Endothelial cell of umbilical vein (primary cell): Measurements from ENCODE around the gene CPVL. TPM values are rescaled to one million over a fixed set of nuclear protein-coding genes. Genes with fewer than 3 reads are reported as not detected.

Source experiments
- BruUV-seq: library from RNA; stranded (reverse); fragments of 400-500 nt; replicated peaks from 2 replicates; lab custom pipeline; 2021; lab: Mats Ljungman, UMichigan
- CTCF ChIA-PET: fragments of 300-600, 350-600 bp; sonication (Branson Sonifier 250); formaldehyde crosslinking; loops from one replicate; lab custom pipeline; 2021; ENCODE audit warnings: antibody characterized with exemption, inconsistent platforms; lab: Charles Lee
- POLR2A ChIA-PET: fragments of 300-600, 350-600 bp; sonication (Branson Sonifier 250); formaldehyde crosslinking; loops from one replicate; lab custom pipeline; 2021; ENCODE audit warnings: antibody characterized with exemption, inconsistent platforms; lab: Charles Lee
- DNase-seq: peaks from one replicate; pipeline ENCODE4 v3.0.0-alpha.2; 2011; ENCODE audit warnings: low read depth, low spot score
- FAIRE-seq: peaks from 2 replicates; lab custom pipeline; 2011; peaks lifted over from hg19 to GRCh38; lab: Jason Lieb, UNC
- H2AFZ ChIP-seq: 2 replicates; pipeline ENCODE4 v1.6.0; 2012; ENCODE audit warnings: low read depth, low read length, control low read depth, inconsistent platforms
- H3K27ac ChIP-seq: 2 replicates; pipeline ENCODE4 v1.5.1; 2011; ENCODE audit warnings: low read depth, mild to moderate bottlenecking, control low read depth, low read length, moderate library complexity; ENCODE audit not compliant: insufficient read depth
- H3K27me3 ChIP-seq, 2 experiments: 2 replicates each; pipeline versions ENCODE4 v1.6.0 to v1.6.1; 2011; ENCODE audit warnings: low read length in 2 of 2, mixed read lengths in 1 of 2; ENCODE audit not compliant: control insufficient read depth in 2 of 2, insufficient read depth in 2 of 2
- H3K36me3 ChIP-seq, 2 experiments: 2 replicates in 1 of 2; 3 replicates in 1 of 2; pipeline ENCODE4 v1.5.1; 2011; ENCODE audit warnings: low read length in 2 of 2, mild to moderate bottlenecking in 1 of 2, moderate library complexity in 1 of 2; ENCODE audit not compliant: control insufficient read depth in 2 of 2, insufficient read depth in 2 of 2; ENCODE audit errors: extremely low read depth in 1 of 2
- H3K4me1 ChIP-seq: 3 replicates; pipeline ENCODE4 v1.5.1; 2011; ENCODE audit warnings: mild to moderate bottlenecking, low read length; ENCODE audit not compliant: control insufficient read depth, insufficient read depth; ENCODE audit errors: extremely low read depth
- H3K4me2 ChIP-seq: 2 replicates; pipeline ENCODE4 v1.6.1; 2011; ENCODE audit warnings: low read length, control low read depth, mixed read lengths; ENCODE audit not compliant: insufficient read depth
- H3K4me3 ChIP-seq, 3 experiments: fragments of 200-600 bp in 1 of 3; sonication (generic), shearing (Covaris generic) in 1 of 3; replicated peaks in 1 of 3; 2 replicates each; pipeline ENCODE4 v1.5.1; 2011 to 2016; ENCODE audit warnings: control low read depth in 3 of 3, low read length in 3 of 3, mild to moderate bottlenecking in 2 of 3, inconsistent platforms in 1 of 3, low read depth in 1 of 3, moderate library complexity in 1 of 3; ENCODE audit not compliant: insufficient read depth in 1 of 3
- H3K79me2 ChIP-seq: 2 replicates; pipeline ENCODE4 v1.6.0; 2012; ENCODE audit warnings: low read length, inconsistent platforms; ENCODE audit not compliant: control insufficient read depth, insufficient read depth
- H3K9ac ChIP-seq: replicated peaks from 2 replicates; pipeline ENCODE3; 2011; ENCODE audit warnings: low read length, control low read depth; ENCODE audit not compliant: insufficient read depth; ENCODE audit errors: extremely low read depth
- H3K9me1 ChIP-seq: replicated peaks from 3 replicates; pipeline ENCODE4 v1.6.0; 2011; ENCODE audit warnings: mild to moderate bottlenecking, low read length; ENCODE audit not compliant: control insufficient read depth, insufficient read depth; ENCODE audit errors: extremely low read depth
- H3K9me3 ChIP-seq: replicated peaks from 2 replicates; pipeline ENCODE4 v1.5.1; 2012; ENCODE audit warnings: low read length, inconsistent platforms; ENCODE audit not compliant: control insufficient read depth, insufficient read depth
- H4K20me1 ChIP-seq: replicated peaks from 2 replicates; pipeline ENCODE3; 2011; ENCODE audit warnings: mild to moderate bottlenecking, low read length; ENCODE audit not compliant: control insufficient read depth, insufficient read depth; ENCODE audit errors: extremely low read depth
- CTCF ChIP-seq, 2 donors: IDR thresholded peaks; 1 replicate in 1 of 2; 2 replicates in 1 of 2; pipeline ENCODE4 v1.5.1; 2011; ENCODE audit warnings: low read length in 2 of 2, mild to moderate bottlenecking in 2 of 2, moderate library complexity in 2 of 2, control low read depth in 1 of 2, inconsistent platforms in 1 of 2, low read depth in 1 of 2; ENCODE audit not compliant: insufficient read depth in 1 of 2; ENCODE audit errors: extremely low read depth in 1 of 2
- FOS ChIP-seq: IDR thresholded peaks from 2 replicates; pipeline ENCODE4 v1.6.1; 2011; ENCODE audit warnings: mild to moderate bottlenecking, low read length, moderate library complexity, borderline replicate concordance; ENCODE audit not compliant: insufficient read depth
- MAX ChIP-seq: IDR thresholded peaks from 2 replicates; pipeline ENCODE4 v1.6.1; 2011; ENCODE audit not compliant: insufficient read depth, insufficient read length
- dilution Hi-C: fragments of 300-500 bp; cut with MboI; formaldehyde crosslinking; loops from one replicate; pipeline ENCODE4 v1.15.0; 2019; ENCODE audit warnings: low sequenced_read_pairs; ENCODE audit not compliant: extremely low pct_ligation_motif_present
- intact Hi-C: fragments of 100-400 bp; cut with micrococcal nuclease; formaldehyde crosslinking; loops from one replicate; pipeline ENCODE4 v1.10.0; 2022
- polyA plus RNA-seq, 4 experiments: library from polyadenylated mRNA; depleted of rRNA in 3 of 4; stranded (reverse) in 3 of 4; unstranded in 1 of 4; fragments of >200 nt; gene quantifications; 2 replicates each; pipeline versions ENCODE4 v1.2.1 to v1.2.3, GENCODE V29; 2011 to 2012; ENCODE audit warnings: missing spikeins in 1 of 4
- total RNA-seq: library from RNA; stranded (reverse); gene quantifications from 2 replicates; pipeline ENCODE4 v1.2.3, GENCODE V29; 2021

Gene CPVL
- total and polyA plus RNA-seq, 2 donors (not counting 3 experiments of a cell fraction or from before 2014, with no cell fraction given): 0.14 TPM; not detected in 1

- TF ChIP-seq FOS (peak; percentile 35), CTCF (IDR thresholded peaks at IDR 0.05; ENCODE audit: extremely low read depth in 1 of 2, insufficient read depth in 1 of 2, low read depth in 1 of 2, low read length in 2 of 2) (peak; percentile 3 to 42), MAX (no peak)
- intact Hi-C loops: loop anchor here (1.0 to 10.0 kb wide), 4 partner anchors 81 to 451 kb away; partner anchors contain the start of genes CHN2 and PRR15
- ChIA-PET POLR2A (no interaction called here), CTCF (interaction anchor here (0.7 to 38.9 kb wide), 15 partner anchors 74 to 297 kb away, joined by 3 to 1408 read pairs (median 5); no protein-coding TSS in a partner anchor)
- H3K9ac ChIP-seq: no peak overlapping the region
- BruUV-seq: no TSS peak
- H3K4me2 ChIP-seq: no peak overlapping the region
- dilution Hi-C loops: no loop called here
- H3K4me3 ChIP-seq: no peak overlapping the region
- no peaks in the 10 kb centered on the region for H3K36me3 ChIP-seq
- peak overlapping the region; percentile 5 for H2AFZ ChIP-seq
- H3K27me3 ChIP-seq: peaks cover 8 to 13% of the 10 kb centered on the region in 2 experiments
- H3K9me1 ChIP-seq: no peaks in the 10 kb centered on the region
- H3K27ac ChIP-seq: no peak overlapping the region
- H4K20me1 ChIP-seq: no peaks in the 10 kb centered on the region
- FAIRE-seq (peak; percentile 94), DNase-seq (peak; percentile 46)
- no peaks in the 10 kb centered on the region for H3K79me2 ChIP-seq
- no peaks in the 10 kb centered on the region for H3K9me3 ChIP-seq
- peaks cover 16% of the 10 kb centered on the region for H3K4me1 ChIP-seq
Observed at GRCh38 chr7:29113384-29114102, 32.8 kb downstream of the CPVL start.
